Caki2 (cell line): ENCODE measurements around the gene TMEM131. TPM values are rescaled to one million over a fixed set of nuclear protein-coding genes. Genes with fewer than 3 reads are reported as not detected.
"Not testable (repeated sequence)": the region's sequence is repeated elsewhere in the genome, so short reads cannot be mapped to it uniquely, and the experiment has no call there.

Experiments
- DNase-seq: peaks from one replicate; pipeline ENCODE4 v3.0.0-alpha.2; 2015; ENCODE audit warnings: low read depth
- in situ Hi-C: cut with HindIII; loops from 2 replicates; pipeline ENCODE4 v1.10.0; 2016; ENCODE audit warnings: low sequenced_read_pairs, low pct_unique_long_range_greater_than_20kb, mixed read lengths
- total RNA-seq: library from RNA; depleted of rRNA; stranded (reverse); fragments of >200 nt; shearing (Covaris generic); gene quantifications from 2 replicates; pipeline ENCODE4 v1.2.3, GENCODE V29; 2014; ENCODE audit warnings: low replicate concordance

Gene TMEM131
- total RNA-seq, 1 experiment from 2014 or later: 11.0 TPM

GRCh38 chr2:97932975-97933662 is 62.6 kb downstream of the TMEM131 start:
- in situ Hi-C loops: no loop called here

GRCh38 chr2:97931858-97932225 is 63.9 kb downstream of the TMEM131 start:
- in situ Hi-C loops: no loop called here
- no peak for DNase-seq

More at GRCh38 chr2:97932975-97933662, 62.6 kb downstream of the TMEM131 start:
- no peak for DNase-seq

GRCh38 chr2:97931118-97931857 is 64.5 kb downstream of the TMEM131 start:
- in situ Hi-C loops: no loop called here
- DNase-seq: no peak

GRCh38 chr2:97928591-97928990 is 67.2 kb downstream of the TMEM131 start:
- DNase-seq: no peak
- in situ Hi-C loops: no loop called here

GRCh38 chr2:97926946-97927345 is 68.8 kb downstream of the TMEM131 start:
- DNase-seq: no peak
- in situ Hi-C loops: no loop called here

- in situ Hi-C loops: no loop called here
- no peak for DNase-seq
These were observed 71.6 kb downstream of the TMEM131 start for GRCh38 chr2:97924194-97924593.

GRCh38 chr2:97919858-97920257 is 75.9 kb downstream of the TMEM131 start:
- no peak for DNase-seq
- in situ Hi-C loops: no loop called here

- DNase-seq: no peak
- in situ Hi-C loops: no loop called here
These were observed 76.9 kb downstream of the TMEM131 start for GRCh38 chr2:97918818-97919217.

GRCh38 chr2:97917668-97918067 is 78.1 kb downstream of the TMEM131 start:
- DNase-seq, in situ Hi-C loops: not testable (repeated sequence)

GRCh38 chr2:97914691-97915213 is 81.0 kb downstream of the TMEM131 start:
- in situ Hi-C loops: no loop called here
- DNase-seq: no peak

- DNase-seq: no peak
- in situ Hi-C loops: no loop called here
These were observed 81.9 kb downstream of the TMEM131 start for GRCh38 chr2:97913846-97914245.

- in situ Hi-C loops: no loop called here
- no peak for DNase-seq
These were observed 83.7 kb downstream of the TMEM131 start for GRCh38 chr2:97911922-97912575.

GRCh38 chr2:97911206-97911921 is 84.4 kb downstream of the TMEM131 start:
- DNase-seq: no peak
- in situ Hi-C loops: no loop called here

- DNase-seq: no peak
- in situ Hi-C loops: no loop called here
These were observed 85.1 kb downstream of the TMEM131 start for GRCh38 chr2:97910403-97911205.

GRCh38 chr2:97908208-97908676 is 87.5 kb downstream of the TMEM131 start:
- no peak for DNase-seq
- in situ Hi-C loops: no loop called here

GRCh38 chr2:97907369-97908100 is 88.2 kb downstream of the TMEM131 start:
- in situ Hi-C loops: no loop called here
- no peak for DNase-seq

- DNase-seq: no peak
- in situ Hi-C loops: no loop called here
These were observed 89.4 kb downstream of the TMEM131 start for GRCh38 chr2:97906307-97906706.
